ENCODE data around the gene ZNF780B. TPM values are rescaled to one million over a fixed set of nuclear protein-coding genes. Genes with fewer than 3 reads are reported as not detected.
"Not testable (repeated sequence)": the region's sequence is repeated elsewhere in the genome, so short reads cannot be mapped to it uniquely, and the experiment has no call there.

The ZNF780B gene
- total RNA-seq, 2 experiments from 2014 or later: 17.4 to 18.8 TPM

GRCh38 chr19:40038047-40038446 is 18.0 kb downstream of the ZNF780B start:
- peaks cover 45% of the 10 kb centered on the region for H3K36me3 Mint-ChIP-seq (ENCODE audit: low read depth)
- peaks cover 40% of the 10 kb centered on the region for H3K9me3 Mint-ChIP-seq (ENCODE audit: low read depth)
- H3K27me3 Mint-ChIP-seq; H3K4me3 Mint-ChIP-seq; CTCF ChIA-PET; ATAC-seq; H3K27ac Mint-ChIP-seq; DNase-seq; intact Hi-C loops (cut with DNase I, micrococcal nuclease); POLR2A ChIA-PET; H3K4me1 Mint-ChIP-seq: not testable (repeated sequence)

- Mint-ChIP-seq H3K36me3 (ENCODE audit: low read depth) (peaks cover 55% of the 10 kb centered on the region), H3K27me3 (no peaks in the 10 kb centered on the region), H3K4me3 (no peak overlapping the region), H3K4me1 (no peaks in the 10 kb centered on the region), H3K9me3 (ENCODE audit: low read depth) (peaks cover 46% of the 10 kb centered on the region), H3K27ac (no peak overlapping the region)
- DNase-seq (no peak), ATAC-seq (no peak)
- intact Hi-C loops (cut with DNase I, micrococcal nuclease): no loop called here
- ChIA-PET CTCF (interaction anchor here (0.6 kb wide), 1 partner anchor 1107 kb away, joined by 3 read pairs; no protein-coding TSS in a partner anchor), POLR2A (no interaction called here)
These were observed 20.0 kb downstream of the ZNF780B start for GRCh38 chr19:40035996-40036395.

- POLR2A ChIA-PET: no interaction called here
- intact Hi-C loops (cut with DNase I, micrococcal nuclease): no loop called here
- CTCF ChIA-PET: interaction anchor here (0.6 to 0.7 kb wide), 2 partner anchors 42 to 110 kb away, joined by 3 read pairs; no protein-coding TSS in a partner anchor
- H3K36me3 Mint-ChIP-seq (ENCODE audit: low read depth): peaks cover 57% of the 10 kb centered on the region
- peaks cover 51% of the 10 kb centered on the region for H3K9me3 Mint-ChIP-seq (ENCODE audit: low read depth)
- H3K4me3 Mint-ChIP-seq: no peak overlapping the region
- no peak overlapping the region for H3K27ac Mint-ChIP-seq
- no peaks in the 10 kb centered on the region for H3K27me3 Mint-ChIP-seq
- DNase-seq: no peak
- no peak for ATAC-seq
- no peaks in the 10 kb centered on the region for H3K4me1 Mint-ChIP-seq
These were observed 22.0 kb downstream of the ZNF780B start for GRCh38 chr19:40033989-40034560.

- Mint-ChIP-seq H3K36me3 (ENCODE audit: low read depth) (peaks cover 30% of the 10 kb centered on the region), H3K4me1 (no peaks in the 10 kb centered on the region), H3K27me3 (no peaks in the 10 kb centered on the region), H3K9me3 (ENCODE audit: low read depth) (peaks cover 58% of the 10 kb centered on the region), H3K4me3 (no peak overlapping the region), H3K27ac (no peak overlapping the region)
- intact Hi-C loops (cut with DNase I, micrococcal nuclease): no loop called here
- no peak for DNase-seq
- ATAC-seq: no peak
- ChIA-PET POLR2A (no interaction called here), CTCF (interaction anchor here (0.7 kb wide), 1 partner anchor 73 kb away, joined by 3 read pairs; no protein-coding TSS in a partner anchor)
These were observed 29.4 kb downstream of the ZNF780B start for GRCh38 chr19:40026597-40026970.

- POLR2A ChIA-PET: no interaction called here
- H3K27me3 Mint-ChIP-seq: no peaks in the 10 kb centered on the region
- H3K36me3 Mint-ChIP-seq (ENCODE audit: low read depth): peaks cover 30% of the 10 kb centered on the region
- H3K27ac Mint-ChIP-seq: no peak overlapping the region
- no peaks in the 10 kb centered on the region for H3K4me1 Mint-ChIP-seq
- DNase-seq (no peak), ATAC-seq (no peak)
- H3K4me3 Mint-ChIP-seq: no peak overlapping the region
- peaks cover 59% of the 10 kb centered on the region for H3K9me3 Mint-ChIP-seq (ENCODE audit: low read depth)
- intact Hi-C loops (cut with DNase I, micrococcal nuclease): no loop called here
- CTCF ChIA-PET: interaction anchor here (0.9 kb wide), 1 partner anchor 234 kb away, joined by 3 read pairs; no protein-coding TSS in a partner anchor
These were observed 30.0 kb downstream of the ZNF780B start for GRCh38 chr19:40025938-40026596.

- DNase-seq (no peak), ATAC-seq (no peak)
- peaks cover 25% of the 10 kb centered on the region for H3K36me3 Mint-ChIP-seq (ENCODE audit: low read depth)
- intact Hi-C loops (cut with DNase I, micrococcal nuclease): no loop called here
- no peaks in the 10 kb centered on the region for H3K4me1 Mint-ChIP-seq
- H3K4me3 Mint-ChIP-seq: no peak overlapping the region
- no peaks in the 10 kb centered on the region for H3K27me3 Mint-ChIP-seq
- CTCF ChIA-PET: interaction anchor here (0.6 kb wide), 1 partner anchor 231 kb away, joined by 3 read pairs; no protein-coding TSS in a partner anchor
- POLR2A ChIA-PET: no interaction called here
- H3K27ac Mint-ChIP-seq: no peak overlapping the region
- peaks cover 65% of the 10 kb centered on the region for H3K9me3 Mint-ChIP-seq (ENCODE audit: low read depth)
These were observed 32.1 kb downstream of the ZNF780B start for GRCh38 chr19:40023969-40024368.

- ChIA-PET POLR2A (no interaction called here), CTCF (no interaction called here)
- no peak overlapping the region for H3K4me3 Mint-ChIP-seq
- H3K27me3 Mint-ChIP-seq: no peaks in the 10 kb centered on the region
- H3K9me3 Mint-ChIP-seq (ENCODE audit: low read depth): peaks cover 57% of the 10 kb centered on the region
- DNase-seq (no peak), ATAC-seq (no peak)
- H3K36me3 Mint-ChIP-seq (ENCODE audit: low read depth): peaks cover 69% of the 10 kb centered on the region
- intact Hi-C loops (cut with DNase I, micrococcal nuclease): no loop called here
- H3K27ac Mint-ChIP-seq: no peak overlapping the region
- no peaks in the 10 kb centered on the region for H3K4me1 Mint-ChIP-seq
These were observed 42.0 kb downstream of the ZNF780B start for GRCh38 chr19:40013991-40014390.

- Mint-ChIP-seq H3K27me3 (no peaks in the 10 kb centered on the region), H3K27ac (no peak overlapping the region), H3K36me3 (ENCODE audit: low read depth) (peaks cover 75% of the 10 kb centered on the region), H3K4me3 (no peak overlapping the region), H3K4me1 (peaks cover 8% of the 10 kb centered on the region), H3K9me3 (ENCODE audit: low read depth) (peaks cover 37% of the 10 kb centered on the region)
- intact Hi-C loops (cut with DNase I, micrococcal nuclease): loop anchor here in 1 of 2 experiments (5.0 kb wide), 1 partner anchor 63 kb away; no protein-coding TSS in a partner anchor
- ChIA-PET POLR2A (no interaction called here), CTCF (interaction anchor here (1.0 kb wide), 1 partner anchor 11 kb away, joined by 3 read pairs; no protein-coding TSS in a partner anchor)
- ATAC-seq (no peak), DNase-seq (no peak)
These were observed 46.4 kb downstream of the ZNF780B start for GRCh38 chr19:40009674-40010073.

- intact Hi-C loops (cut with DNase I, micrococcal nuclease): loop anchor here in 1 of 2 experiments (5.0 kb wide), 1 partner anchor 66 kb away; no protein-coding TSS in a partner anchor
- ChIA-PET POLR2A (no interaction called here), CTCF (no interaction called here)
- Mint-ChIP-seq H3K27ac (no peak overlapping the region), H3K36me3 (ENCODE audit: low read depth) (peaks cover 42% of the 10 kb centered on the region), H3K9me3 (ENCODE audit: low read depth) (peaks cover 10% of the 10 kb centered on the region), H3K4me1 (peaks cover 8% of the 10 kb centered on the region), H3K4me3 (no peak overlapping the region), H3K27me3 (no peaks in the 10 kb centered on the region)
- ATAC-seq (no peak), DNase-seq (no peak)
These were observed 49.7 kb downstream of the ZNF780B start for GRCh38 chr19:40006273-40006691.

GRCh38 chr19:40005691-40006272 is 50.2 kb downstream of the ZNF780B start:
- peaks cover 37% of the 10 kb centered on the region for H3K36me3 Mint-ChIP-seq (ENCODE audit: low read depth)
- POLR2A ChIA-PET: no interaction called here
- DNase-seq (no peak), ATAC-seq (no peak)
- peaks cover 8% of the 10 kb centered on the region for H3K4me1 Mint-ChIP-seq
- CTCF ChIA-PET: no interaction called here
- H3K27me3 Mint-ChIP-seq: no peaks in the 10 kb centered on the region
- peaks cover 10% of the 10 kb centered on the region for H3K9me3 Mint-ChIP-seq (ENCODE audit: low read depth)
- no peak overlapping the region for H3K27ac Mint-ChIP-seq
- no peak overlapping the region for H3K4me3 Mint-ChIP-seq
- intact Hi-C loops (cut with DNase I, micrococcal nuclease): loop anchor here in 1 of 2 experiments (5.0 kb wide), 1 partner anchor 67 kb away; no protein-coding TSS in a partner anchor

- Mint-ChIP-seq H3K4me1 (peaks cover 35% of the 10 kb centered on the region), H3K4me3 (peak overlapping the region; percentile 90), H3K36me3 (ENCODE audit: low read depth) (peaks cover 31% of the 10 kb centered on the region), H3K27me3 (no peaks in the 10 kb centered on the region), H3K27ac (peak overlapping the region; percentile 59), H3K9me3 (ENCODE audit: low read depth) (peaks cover 9% of the 10 kb centered on the region)
- ATAC-seq: no peak
- DNase-seq: no peak
- ChIA-PET POLR2A (interaction anchor here (0.6 to 2.3 kb wide), 3 partner anchors 28 to 472 kb away, joined by 3 to 11 read pairs (median 4); partner anchors contain the start of gene PSMC4), CTCF (no interaction called here)
- intact Hi-C loops (cut with DNase I, micrococcal nuclease): loop anchor here in 1 of 2 experiments (1.0 to 10.0 kb wide), 2 partner anchors 58 to 446 kb away; partner anchors contain the start of genes SERTAD3 and ZNF780B
These were observed 57.5 kb downstream of the ZNF780B start for GRCh38 chr19:39998501-39998900.

Data from activated CD4-positive, alpha-beta T cell treated with anti-CD3 and anti-CD28 coated beads for 36 hours (primary cell).